AG09319 (cell line): ENCODE measurements around the gene C5orf63.

Experiments
- DNase-seq: peaks from one replicate; pipeline ENCODE4 v3.0.0-alpha.2; 2010; ENCODE audit warnings: low read depth; ENCODE audit errors: extremely low read depth
- TF ChIP-seq, protein P1 (sequence below): IDR thresholded peaks from 2 replicates; pipeline ENCODE4 v1.5.1; 2011; ENCODE audit warnings: low read depth, mild to moderate bottlenecking, inconsistent platforms, low read length, moderate library complexity

C5orf63 gene

DNA sequence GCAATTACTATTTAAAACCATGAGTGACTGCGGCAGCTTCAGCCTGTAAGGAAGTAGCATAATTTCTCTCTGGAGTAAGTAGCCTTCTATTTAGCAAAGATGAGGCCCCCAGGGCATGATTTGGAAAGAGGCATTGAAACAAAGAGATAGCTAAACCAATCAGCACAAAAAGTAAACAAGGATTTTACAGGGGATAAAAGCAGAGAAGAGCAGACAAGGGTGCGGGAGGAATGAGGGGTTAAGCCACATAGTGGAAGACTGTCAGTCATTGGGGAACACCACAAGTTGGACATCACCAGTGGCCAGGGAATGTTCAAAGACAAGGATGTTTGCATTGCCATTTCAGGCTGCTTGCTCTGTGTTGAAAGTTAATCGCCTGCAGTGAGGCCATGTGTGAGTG lies 24.0 kb upstream of the C5orf63 start:
- DNase-seq, result no peak
- TF ChIP-seq, protein P1, sequence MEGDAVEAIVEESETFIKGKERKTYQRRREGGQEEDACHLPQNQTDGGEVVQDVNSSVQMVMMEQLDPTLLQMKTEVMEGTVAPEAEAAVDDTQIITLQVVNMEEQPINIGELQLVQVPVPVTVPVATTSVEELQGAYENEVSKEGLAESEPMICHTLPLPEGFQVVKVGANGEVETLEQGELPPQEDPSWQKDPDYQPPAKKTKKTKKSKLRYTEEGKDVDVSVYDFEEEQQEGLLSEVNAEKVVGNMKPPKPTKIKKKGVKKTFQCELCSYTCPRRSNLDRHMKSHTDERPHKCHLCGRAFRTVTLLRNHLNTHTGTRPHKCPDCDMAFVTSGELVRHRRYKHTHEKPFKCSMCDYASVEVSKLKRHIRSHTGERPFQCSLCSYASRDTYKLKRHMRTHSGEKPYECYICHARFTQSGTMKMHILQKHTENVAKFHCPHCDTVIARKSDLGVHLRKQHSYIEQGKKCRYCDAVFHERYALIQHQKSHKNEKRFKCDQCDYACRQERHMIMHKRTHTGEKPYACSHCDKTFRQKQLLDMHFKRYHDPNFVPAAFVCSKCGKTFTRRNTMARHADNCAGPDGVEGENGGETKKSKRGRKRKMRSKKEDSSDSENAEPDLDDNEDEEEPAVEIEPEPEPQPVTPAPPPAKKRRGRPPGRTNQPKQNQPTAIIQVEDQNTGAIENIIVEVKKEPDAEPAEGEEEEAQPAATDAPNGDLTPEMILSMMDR, result no peak

DNA sequence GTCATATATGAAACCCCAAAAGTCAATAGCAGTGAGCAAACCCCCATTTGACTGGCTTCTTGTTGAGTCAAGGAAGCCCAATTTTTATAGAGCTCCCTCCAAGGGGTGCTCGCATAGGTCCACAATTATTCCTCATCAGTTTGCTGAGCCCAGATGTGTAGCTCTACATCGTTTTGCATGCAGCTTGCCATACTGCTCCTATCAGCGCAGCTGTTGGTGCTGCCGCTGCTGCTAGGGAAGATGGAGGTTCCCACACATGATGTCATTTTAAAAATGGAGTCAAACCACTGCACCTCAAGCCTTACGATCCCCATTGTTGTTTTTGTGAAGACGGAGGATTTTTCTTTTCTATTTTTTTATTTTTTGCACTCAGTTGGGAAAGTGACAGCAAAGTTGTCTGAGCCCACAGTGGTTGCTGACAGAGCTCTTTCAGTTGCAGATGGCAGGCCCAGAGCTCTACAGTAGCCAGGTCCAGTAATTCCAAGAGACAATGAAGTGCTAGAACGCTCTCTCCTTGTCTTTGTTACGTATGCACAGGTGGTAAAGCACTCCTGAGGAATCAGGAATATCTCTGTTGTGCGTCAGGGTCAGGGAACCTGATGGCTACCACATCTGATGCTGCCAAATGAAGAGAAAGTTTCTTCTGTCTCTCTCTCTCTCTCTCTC lies 23.2 kb upstream of the C5orf63 start:
- TF ChIP-seq, protein P1, result no peak
- DNase-seq, result no peak

DNA sequence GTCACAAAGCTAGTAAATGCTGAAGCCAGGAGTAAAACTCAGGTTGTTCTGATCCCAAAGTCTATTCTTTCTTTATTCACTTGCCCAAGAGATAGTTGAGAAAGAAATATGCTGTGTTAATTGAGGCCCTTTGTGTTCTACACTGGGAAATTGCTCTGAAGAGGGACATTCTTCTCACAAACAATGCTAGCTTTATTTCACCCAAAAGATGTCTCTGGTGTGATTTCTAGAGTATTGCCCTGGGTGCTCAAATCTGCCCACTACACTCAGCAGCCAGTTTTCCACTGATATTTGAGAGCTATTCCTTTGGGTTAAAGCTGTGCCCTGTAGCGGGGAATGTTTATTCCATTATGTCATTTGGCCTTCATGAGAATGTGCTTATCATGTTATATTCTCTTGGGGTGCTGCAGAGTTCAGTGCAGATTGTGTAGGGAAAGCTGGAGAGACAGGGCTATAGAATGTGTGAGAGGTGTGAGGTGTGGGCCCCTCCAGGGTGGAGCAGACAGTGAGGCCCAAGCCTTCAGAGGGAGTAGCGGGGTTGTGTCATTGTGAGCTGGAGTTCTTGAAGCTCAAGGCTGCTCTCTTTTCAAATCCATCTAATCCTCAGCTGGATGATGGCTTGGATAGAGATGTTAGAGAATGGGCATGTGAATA lies 21.0 kb upstream of the C5orf63 start:
- TF ChIP-seq, protein P1, result no peak

DNA sequence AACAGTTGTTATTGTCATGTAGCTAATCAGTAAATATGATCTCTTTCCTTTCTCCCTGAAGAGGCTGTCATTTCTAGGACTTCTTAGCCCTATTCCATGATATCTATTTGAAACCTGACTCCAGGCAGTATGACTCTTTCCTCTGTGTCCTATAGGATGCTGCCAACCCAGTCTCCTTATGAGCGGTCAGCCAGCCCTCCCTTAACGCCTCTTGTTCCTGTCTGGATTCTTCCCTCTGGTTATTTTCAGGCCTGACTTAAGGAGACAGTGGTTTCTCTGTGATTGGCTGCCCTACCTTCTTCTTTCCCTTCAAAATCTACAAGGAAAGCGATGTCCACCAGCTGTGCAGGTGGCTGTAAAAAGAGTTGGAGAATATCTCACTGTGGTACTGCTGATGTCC lies 19.4 kb upstream of the C5orf63 start:
- DNase-seq, result no peak
- TF ChIP-seq, protein P1, result no peak

More for the DNA sequence above, 21.0 kb upstream of the C5orf63 start:
- DNase-seq, result no peak

DNA sequence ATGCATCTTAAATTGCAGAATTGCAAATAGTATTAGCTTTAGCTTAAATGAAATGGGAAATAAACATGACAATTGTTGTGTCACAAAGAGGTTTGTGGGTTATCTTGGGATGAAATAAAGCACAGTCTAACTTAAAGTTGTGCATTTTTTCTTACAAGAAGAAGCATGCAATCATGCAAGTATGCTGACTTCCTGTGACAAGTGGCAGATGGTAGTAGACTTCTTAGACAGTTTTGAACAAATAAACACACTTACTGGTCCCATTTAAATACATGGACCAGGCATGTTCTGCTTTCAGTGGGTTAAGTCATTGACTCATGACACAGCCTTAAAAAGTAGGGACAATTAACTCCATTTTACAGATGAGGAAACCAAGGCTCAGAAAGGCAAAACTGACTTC lies 15.9 kb upstream of the C5orf63 start:
- DNase-seq, result no peak
- TF ChIP-seq, protein P1, result no peak

DNA sequence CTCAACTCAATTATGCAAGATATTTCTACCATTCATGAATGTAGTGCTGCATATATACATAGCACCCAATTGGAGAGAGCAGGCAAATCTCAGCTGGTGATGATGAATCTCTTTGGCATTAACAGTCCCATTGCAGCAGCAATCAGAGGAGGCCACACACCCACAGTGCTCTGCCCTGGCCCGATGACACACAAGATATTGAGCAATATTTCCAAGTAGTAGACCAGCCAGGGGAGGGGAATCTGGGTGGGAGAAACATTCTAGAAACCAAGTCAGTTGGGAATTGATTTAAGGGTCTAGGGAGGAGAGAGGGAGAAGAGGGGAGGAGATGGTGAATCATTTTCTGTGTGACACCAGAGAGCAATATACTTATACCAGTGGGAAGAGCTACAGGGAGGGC lies 14.9 kb upstream of the C5orf63 start:
- peak; percentile 80 for DNase-seq
- TF ChIP-seq, protein P1, result no peak

DNA sequence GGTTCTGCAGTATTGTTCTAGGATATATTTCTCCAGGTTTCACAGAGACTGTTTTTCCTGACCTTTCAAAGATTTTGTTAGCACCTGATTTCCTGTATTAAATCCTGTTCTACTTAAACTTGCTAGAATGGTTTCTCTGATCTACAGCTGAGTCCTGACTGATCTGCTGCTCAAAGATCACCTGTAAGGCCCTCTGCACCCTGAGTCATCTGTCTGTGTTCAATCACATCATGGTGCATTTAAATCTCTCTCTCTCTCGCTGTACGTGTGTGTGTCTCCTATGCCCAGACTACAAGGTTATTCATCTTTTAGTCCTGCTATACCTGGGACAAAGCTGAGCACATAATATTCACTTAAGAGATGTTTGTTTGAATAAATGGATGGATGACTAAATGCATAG lies 13.3 kb upstream of the C5orf63 start:
- DNase-seq, result no peak
- TF ChIP-seq, protein P1, result no peak
